BJ (cell line): ENCODE measurements around the gene RALGAPA2. TPM values are rescaled to one million over a fixed set of nuclear protein-coding genes. Genes with fewer than 3 reads are reported as not detected.

ENCODE experiments used
- CTCF ChIA-PET: fragments of 350-600 bp; formaldehyde crosslinking; extraction: SDS; loops from one replicate; lab custom pipeline; 2021; ENCODE audit warnings: antibody characterized with exemption, inconsistent platforms; lab: Yijun Ruan, JAX
- POLR2A ChIA-PET: fragments of 300-600 bp; sonication (Branson Sonifier 250); formaldehyde crosslinking; extraction: SDS; loops from one replicate; lab custom pipeline; 2021; ENCODE audit warnings: antibody characterized with exemption; lab: Charles Lee
- DNase-seq: peaks from one replicate; pipeline ENCODE4 v3.0.0-alpha.2; 2011; ENCODE audit warnings: low read depth
- H3K27me3 ChIP-seq: 2 replicates; pipeline ENCODE4 v1.6.0; 2011; ENCODE audit warnings: low read length; ENCODE audit not compliant: control insufficient read depth, insufficient read depth
- H3K36me3 ChIP-seq: 2 replicates; pipeline ENCODE4 v1.5.1; 2011; ENCODE audit warnings: low read length; ENCODE audit not compliant: control insufficient read depth, insufficient read depth
- H3K4me3 ChIP-seq: 2 replicates; pipeline ENCODE4 v1.5.1; 2011; ENCODE audit warnings: low read depth, mild to moderate bottlenecking, control low read depth, low read length
- CTCF ChIP-seq: IDR thresholded peaks from 2 replicates; pipeline ENCODE4 v1.5.1; 2011; ENCODE audit warnings: low read depth, mild to moderate bottlenecking, control low read depth, inconsistent platforms, low read length, moderate library complexity; ENCODE audit not compliant: insufficient read depth
- polyA plus RNA-seq: library from polyadenylated mRNA; depleted of rRNA; stranded (reverse); fragments of >200 nt; gene quantifications from 2 replicates; pipeline ENCODE4 v1.2.3, GENCODE V29; 2011

RALGAPA2 gene
- polyA plus RNA-seq, 1 experiment: 1.4 TPM

DNA sequence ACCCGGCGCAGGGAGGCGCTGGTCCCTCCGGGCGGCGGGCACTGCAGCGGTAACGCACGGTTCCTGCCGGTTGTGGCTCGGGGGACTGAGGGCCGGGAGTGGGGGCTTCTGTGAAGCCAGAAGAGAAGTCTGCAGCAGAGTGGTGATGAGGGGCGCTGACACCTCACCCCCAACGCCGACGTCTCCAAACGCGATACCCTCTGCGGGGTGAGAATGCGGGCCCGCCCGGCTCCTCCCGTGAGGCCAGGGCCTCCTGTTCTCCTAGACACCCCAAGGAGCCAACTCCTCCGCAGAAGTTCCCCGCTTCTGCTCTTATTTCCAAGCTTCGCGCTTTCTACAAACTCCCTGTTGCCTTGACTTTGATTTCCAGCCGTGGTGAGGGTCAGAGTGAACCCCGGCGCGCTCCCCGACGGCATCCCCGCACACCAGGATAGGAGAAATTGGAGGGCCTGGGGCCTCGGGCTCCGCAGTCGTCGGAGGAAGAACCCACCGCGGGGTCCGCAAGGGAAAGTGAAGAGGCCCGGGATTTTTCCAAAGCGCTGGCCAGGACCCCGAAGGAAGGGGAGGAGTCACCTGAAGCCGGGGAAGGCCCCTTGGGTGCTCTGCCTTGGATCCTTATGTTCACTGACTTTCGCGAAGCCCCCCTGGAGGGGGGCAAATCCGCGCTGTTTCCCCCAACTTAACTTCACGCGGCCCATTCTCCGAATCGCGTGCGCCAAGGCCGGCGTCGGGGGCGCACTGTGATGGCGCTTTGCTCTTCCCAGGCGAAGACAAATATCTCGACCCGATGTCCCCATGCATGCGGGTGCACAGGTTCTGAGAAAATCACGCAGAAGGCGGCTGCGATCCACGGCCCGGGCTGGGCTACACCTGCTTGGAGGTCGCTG is 347.6 kb downstream of the RALGAPA2 start:
- ChIA-PET CTCF (no interaction called here), POLR2A (no interaction called here)
- TF ChIP-seq CTCF: no peak
- no peaks in the 10 kb centered on the region for H3K36me3 ChIP-seq
- no peak for DNase-seq
- H3K27me3 ChIP-seq: peaks cover 51% of the 10 kb centered on the region
- no peak overlapping the region for H3K4me3 ChIP-seq

GRCh38 chr20:20363799-20364592 is 348.4 kb downstream of the RALGAPA2 start:
- H3K4me3 ChIP-seq: no peak overlapping the region
- ChIA-PET POLR2A (no interaction called here), CTCF (no interaction called here)
- no peak for DNase-seq
- no peaks in the 10 kb centered on the region for H3K36me3 ChIP-seq
- H3K27me3 ChIP-seq: peaks cover 45% of the 10 kb centered on the region
- TF ChIP-seq CTCF: no peak

DNA sequence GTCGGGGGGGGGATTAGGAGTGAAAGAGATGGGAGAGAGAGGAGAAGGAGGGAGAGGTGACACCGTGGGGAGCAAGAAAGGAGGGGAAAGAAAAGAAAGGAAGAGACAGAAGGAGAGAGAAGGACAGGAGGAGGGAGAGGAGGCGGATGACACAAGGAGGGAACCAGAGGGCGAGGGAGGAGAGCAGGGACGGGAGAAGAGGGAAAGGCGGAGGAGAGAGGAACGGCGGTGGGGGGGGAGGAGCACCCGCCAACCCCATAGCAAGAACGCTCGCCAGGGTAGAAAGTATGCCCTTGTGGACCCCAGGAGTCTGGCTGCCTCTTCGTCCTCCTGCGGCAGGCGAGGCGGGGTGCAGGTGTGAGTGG is 349.0 kb downstream of the RALGAPA2 start:
- CTCF ChIA-PET: no interaction called here
- Histone ChIP-seq H3K36me3 (no peaks in the 10 kb centered on the region), H3K27me3 (peaks cover 45% of the 10 kb centered on the region), H3K4me3 (no peak overlapping the region)
- TF ChIP-seq CTCF: no peak
- POLR2A ChIA-PET: no interaction called here
- no peak for DNase-seq

GRCh38 chr20:20362774-20363433 is 349.5 kb downstream of the RALGAPA2 start:
- H3K36me3 ChIP-seq: no peaks in the 10 kb centered on the region
- H3K27me3 ChIP-seq: peaks cover 45% of the 10 kb centered on the region
- ChIA-PET POLR2A (no interaction called here), CTCF (interaction anchor here (1.4 kb wide), 1 partner anchor 41 kb away, joined by 5 read pairs; no protein-coding TSS in a partner anchor)
- no peak for TF ChIP-seq CTCF
- H3K4me3 ChIP-seq: no peak overlapping the region
- DNase-seq: no peak
